HTERT RPE-1 (cell line): Measurements from ENCODE around the gene VAPA.
"Not testable (repeated sequence)": the region's sequence is repeated elsewhere in the genome, so short reads cannot be mapped to it uniquely, and the experiment has no call there.

ENCODE experiments used
- in situ Hi-C: fragments of 300-500 bp; cut with MboI; formaldehyde crosslinking; loops from 4 replicates; pipeline ENCODE4 v1.14.3; 2020; ENCODE audit warnings: low sequenced_read_pairs

Gene VAPA

DNA sequence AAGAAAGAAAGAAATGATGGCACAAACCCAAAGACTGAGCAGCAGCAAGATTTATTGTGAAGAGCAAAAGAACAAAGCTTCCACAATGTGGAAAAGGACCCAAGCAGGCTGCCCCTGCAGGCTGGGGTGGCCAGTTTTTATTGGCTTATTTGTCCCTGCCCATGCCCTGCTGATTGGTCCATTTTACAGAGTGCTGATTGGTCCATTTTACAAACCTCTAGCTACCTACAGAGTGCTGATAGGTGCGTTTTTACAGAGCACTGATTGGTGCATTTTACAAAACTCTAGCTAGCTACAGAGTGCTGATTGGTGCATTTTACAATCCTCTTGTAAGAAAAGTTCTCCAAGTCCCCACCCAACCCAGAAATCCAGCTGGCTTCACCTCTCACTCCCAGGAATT lies 1.5 kb upstream of the VAPA start:
- in situ Hi-C loops = not testable (repeated sequence)

DNA sequence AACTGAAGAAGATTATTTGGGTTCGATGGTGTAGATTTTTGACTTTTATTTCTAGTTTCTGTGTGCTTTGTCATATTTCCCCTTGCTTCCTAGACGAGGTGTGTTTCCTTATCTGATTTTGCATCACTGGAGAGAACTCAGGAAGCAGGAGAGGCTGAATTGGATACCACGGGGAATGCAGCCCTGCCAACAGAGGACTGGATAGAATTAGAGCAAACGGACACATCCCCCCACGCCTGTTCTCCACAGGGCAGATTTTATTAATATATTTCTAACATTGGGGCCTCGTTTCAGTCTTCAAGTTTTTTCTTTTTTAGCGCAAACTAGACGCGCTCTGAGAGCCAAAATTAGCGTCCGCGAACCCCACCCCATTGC lies 678 bp upstream of the VAPA start:
- in situ Hi-C loops = no loop called here

DNA sequence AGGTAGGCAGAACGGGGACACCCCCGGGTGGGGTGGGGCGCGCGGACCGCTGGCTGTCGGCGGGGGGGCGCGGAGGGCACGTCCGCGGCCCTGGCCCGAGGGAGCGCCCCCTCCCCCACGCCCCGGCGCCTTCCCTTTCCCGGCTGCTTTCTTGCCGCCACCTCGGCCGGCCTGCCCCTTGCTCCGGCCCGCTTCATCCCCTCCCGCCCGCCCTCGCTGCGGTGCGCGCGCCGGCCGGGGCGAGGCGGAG lies 443 bp downstream of the VAPA start:
- in situ Hi-C loops = no loop called here

DNA sequence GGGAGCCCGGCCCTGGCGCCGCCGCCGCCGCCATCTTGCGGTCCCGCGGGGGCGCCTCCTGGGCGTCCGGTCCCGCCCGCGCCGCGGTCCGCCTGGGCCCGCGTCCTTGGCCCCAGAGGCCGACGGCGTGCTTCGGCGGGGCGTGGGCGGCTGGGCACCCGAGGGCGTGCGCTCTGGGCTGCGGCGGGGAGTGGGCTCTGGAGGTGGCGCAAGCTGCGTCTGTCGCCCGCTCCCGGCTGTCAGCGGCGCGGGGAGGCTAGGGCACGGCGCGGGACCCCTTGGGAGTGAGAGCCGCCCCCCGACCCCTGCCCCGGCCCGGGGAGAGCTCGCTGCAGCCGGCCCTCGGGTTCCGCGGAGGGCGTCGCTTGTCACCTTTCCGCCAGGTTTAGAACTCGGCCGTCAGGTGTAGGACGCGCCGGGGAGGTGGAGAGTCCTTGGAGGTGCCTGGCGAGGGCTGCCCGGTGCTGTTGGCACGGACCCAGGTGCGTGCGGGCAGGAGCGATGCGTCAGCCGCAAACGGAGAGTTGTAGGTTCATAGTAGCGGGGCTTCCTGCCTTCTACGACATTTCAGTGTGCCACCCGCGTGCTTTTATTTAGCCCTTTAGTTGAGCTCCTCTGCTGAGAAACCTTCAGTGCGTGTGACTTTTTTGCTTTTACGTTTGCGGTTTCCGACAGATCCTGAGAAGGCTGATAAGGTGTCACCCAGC lies 921 bp downstream of the VAPA start:
- in situ Hi-C loops = no loop called here

DNA sequence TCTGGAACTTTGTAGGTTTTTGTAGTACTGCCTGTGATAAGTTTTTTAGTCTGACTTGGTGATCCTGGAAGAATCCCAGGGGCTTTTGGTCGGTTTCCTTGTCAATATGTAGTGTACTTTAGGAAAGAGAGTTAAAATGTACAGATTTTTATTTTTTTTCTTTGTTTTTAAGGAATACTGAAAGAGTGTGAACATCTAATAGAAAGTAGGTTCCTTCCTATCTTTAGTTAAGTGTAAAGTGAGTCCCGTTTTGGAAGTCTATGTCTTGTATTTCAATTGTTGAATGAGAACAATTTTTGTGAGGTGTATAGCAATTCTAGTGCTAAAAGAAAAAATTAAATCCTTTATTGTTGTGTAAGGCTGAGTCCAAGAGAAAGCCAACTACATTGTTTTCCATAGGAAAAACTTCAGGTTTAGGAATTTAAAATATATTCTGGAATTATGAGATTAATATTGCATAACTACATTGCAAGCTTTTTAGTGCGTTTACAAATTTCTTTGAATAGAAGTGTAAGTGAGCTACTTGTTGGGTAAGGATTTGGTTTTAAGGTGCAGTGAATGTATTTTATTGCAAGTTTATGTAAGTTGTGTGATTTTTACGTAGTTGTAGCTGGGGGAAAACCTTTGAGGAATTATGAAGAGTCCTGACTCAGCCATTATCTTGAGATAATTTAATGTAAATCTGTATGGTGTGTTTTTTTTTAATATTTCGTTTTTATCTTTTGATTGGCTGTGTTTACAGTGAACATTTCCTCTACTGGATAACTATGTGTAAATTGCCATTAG lies 1.7 kb downstream of the VAPA start:
- in situ Hi-C loops = no loop called here

DNA sequence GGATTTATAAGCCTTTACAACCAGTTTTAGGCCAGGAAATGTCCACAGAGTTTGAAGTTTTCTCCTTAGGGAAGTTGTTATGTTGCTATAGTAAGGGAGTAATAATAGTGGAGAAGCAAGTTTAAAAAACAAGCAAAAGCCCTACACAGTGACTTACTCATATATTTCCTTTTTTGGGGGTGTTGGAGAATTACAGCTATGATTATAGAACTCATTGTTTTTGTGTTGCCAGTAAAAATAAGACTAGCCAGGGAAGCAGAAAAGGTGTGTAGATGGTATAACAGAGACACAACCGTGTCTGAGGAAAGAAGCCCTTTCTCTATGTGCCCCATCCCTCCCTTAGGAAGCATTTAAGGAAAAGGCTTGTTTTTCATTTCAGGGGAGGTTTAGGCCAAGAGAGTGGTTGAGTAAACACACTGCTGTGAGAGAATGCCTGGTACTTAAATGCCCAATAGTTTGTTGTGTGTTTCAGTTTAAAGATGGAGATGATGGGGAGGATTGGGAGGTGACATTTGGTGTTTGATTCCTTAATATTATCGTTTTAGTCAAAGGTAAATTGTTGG lies 2.3 kb downstream of the VAPA start:
- in situ Hi-C loops = no loop called here

DNA sequence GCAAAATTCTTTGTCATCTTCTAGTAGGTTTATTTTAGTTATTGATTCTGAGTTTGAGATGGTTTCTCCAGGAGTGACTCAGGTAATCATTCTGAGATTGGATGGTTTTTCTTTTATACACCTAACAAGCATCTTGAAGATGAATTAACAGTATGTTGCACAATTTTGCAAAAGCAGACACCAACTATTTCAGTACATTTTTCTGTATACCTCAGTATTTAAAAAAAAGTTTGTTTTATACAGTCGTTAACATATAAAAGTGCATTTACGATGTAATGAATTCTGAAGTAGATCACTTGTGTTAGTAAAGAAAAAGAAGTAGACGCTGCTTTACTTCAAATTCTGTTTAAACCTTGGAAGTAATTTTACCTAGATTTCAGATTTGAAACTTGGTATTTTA lies 3.0 kb downstream of the VAPA start:
- in situ Hi-C loops = no loop called here

DNA sequence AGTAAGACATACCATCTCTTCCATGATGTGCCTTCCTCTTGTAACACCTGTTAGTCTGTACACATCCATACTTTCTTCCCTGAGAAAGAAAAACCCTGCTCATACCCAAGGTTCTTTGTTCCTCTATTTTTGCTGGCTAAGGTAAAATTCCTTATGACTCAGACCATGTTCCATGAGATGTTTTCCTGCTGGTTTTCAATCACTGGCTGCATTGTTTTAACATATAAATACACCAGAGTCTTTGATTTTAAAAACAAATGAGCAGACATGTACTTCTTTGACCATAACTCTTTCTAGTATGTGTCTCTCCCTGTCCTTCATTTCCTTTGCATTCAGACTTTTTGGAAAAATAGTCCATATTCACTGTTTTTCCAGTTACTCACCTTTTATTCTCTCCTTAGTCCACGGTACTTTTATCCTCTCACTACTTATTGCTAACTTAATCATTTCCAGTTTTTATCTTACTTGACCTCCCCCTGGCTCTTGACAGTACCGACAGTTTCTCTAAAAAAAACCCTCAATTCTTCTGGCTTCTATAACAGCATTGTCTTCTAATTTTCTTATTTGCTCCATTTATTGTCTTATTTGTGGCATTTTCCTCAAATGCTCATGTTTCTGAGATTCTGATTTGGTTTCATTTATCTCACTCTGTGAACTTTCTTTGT lies 4.3 kb downstream of the VAPA start:
- in situ Hi-C loops = no loop called here

DNA sequence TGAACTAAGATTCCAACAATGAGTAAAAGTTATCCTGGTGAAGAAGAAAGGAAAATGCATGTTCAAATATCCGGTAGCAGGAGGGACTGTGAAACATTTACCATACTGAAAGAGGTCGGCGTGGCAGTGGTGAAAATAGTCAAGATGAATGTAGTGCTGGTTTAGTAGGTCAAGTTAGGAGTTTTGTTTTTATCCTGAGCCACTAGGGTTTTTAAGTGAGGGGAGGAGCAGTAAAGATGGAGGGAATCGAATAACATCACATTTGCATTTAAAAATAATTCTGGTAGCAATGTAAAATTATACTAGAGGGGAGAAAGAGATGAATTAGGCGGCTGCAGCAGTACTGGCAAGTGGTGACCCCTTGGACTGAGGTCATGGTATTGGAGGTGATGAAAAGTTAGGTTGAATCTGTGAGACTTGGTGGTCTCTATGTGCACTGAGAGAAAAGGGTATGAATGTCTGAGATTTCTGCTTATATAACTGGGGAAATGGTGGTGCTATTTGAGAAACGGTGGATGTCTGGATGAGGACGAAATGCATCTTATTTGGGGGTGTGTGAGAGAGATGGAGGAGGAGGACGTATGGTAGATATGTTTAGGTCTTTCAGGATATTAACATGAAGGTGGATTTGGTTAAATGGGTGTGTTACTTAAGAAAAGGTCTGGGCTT lies 5.9 kb downstream of the VAPA start:
- in situ Hi-C loops = no loop called here

DNA sequence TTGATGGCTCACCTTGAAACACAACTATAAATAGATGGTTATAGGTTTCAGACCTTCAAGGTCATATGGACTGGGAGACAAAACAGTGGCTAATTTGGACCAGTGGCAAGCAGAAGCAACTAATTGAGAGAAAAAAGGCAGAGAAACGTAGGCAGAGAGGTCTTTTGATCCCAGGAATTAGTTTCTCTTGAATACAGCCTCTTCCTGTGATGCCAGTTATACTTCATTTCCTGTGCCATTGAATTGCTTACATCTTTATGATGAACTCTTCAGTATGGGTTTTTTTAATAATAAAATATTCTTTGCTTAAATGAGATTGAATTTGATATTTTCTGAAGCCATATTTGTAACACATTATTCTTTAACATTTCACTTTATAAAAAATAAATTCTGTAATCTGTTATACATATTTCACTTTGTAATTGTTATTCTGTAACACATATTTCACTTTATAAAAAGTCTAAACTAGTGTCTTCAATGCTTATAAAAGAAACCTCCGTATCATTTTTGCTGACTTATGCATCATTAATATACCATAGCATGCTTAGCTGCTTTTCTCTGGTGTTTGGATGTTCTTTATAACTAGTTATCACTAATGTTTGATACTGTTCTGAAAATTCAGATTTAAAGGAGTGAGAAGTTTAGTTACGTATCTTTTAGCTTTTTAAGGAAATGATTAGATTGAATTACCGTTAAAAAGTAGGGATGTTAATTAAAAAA lies 8.9 kb downstream of the VAPA start:
- in situ Hi-C loops = no loop called here

DNA sequence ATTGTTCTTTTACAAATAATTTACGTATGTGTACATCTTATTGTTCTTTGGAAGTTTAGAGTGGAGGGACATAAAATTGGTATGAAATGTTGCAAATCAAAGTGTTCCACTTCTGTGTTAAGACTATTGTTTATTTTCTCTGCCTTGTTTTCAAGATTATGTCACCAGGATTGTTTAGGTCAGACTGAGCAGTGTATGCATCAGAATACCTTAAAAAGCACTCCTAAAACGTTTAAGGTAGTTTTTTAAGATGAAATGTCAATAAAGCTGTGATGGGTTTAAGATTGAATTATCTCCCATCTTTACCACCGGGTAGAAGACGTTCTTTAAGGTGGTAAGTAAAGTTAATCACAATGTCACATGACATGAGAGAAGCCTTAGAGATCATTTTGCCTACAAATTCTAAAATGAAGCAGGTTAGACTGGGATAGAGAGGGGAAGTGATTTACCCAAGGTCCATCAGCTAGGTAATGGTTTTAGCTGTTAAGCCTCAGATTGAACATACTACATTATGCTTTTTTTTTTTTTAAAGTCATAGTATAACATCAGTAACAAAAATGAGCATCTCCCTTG lies 10.6 kb downstream of the VAPA start:
- in situ Hi-C loops = no loop called here

DNA sequence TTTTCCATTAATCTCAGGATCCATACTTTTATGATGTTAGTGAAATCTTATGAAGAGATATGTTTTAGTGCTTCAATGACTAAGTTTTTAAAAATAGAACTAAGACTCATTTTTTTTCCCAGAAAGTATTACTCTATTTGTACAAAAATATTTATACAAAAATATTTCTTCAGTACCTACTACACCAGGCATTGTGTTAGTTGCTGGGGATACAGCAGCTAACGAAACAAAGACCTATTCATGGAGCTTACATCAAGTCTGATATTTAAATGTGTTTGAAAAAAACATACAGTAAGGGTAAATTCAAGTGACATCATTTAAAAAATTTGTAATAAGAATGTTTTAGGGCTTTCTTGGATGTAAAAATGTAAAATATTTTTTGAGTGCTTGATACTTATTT lies 11.6 kb downstream of the VAPA start:
- in situ Hi-C loops = no loop called here

DNA sequence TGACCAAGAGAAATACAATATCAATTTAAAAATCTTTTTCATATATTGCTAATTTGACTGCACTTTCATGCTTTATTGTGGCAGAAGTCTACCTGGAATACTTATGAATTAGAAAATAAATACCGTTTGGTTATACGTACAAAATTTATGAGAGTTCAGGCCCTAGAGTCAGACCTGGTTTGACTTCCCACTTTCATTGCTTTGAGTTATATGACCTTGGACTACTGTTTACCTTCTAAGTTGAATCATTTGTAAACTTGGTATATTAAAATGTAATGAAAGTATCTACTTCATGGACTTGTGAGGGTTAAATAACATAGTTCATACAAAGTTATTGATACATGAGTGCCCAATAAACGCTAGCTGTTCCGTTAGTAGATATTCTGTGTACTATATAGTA lies 12.0 kb downstream of the VAPA start:
- in situ Hi-C loops = no loop called here

DNA sequence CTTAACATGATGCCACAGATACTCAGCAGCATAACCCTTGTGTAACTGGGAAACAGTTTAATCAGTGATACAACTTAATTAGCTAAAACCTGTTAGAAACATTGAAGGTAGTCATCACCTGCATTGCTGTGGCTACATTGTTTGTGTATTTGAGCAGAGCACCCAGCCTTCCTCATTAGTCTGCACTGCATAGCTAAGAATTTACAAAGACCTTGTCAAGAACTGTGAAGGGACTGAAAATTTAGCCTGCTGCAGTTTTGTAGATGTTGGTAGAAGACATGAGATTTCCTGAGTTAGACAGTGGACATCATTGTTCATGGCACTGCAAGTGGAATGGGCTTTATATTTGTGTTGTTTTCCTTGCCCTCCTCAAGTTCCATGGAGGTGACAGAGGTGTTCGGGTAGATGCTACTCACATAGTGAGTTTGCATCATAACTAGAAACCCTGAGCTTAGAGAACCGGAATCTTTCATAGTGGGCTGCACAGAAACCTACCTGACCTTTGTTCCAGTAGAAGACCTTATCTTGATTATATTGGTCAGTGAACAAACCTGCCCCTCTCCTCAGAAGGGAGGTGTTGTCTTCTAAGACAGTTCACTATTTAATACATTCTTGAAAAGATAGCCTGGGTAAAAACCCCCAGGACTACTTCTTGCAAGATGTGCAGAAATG lies 12.5 kb downstream of the VAPA start:
- in situ Hi-C loops = no loop called here

DNA sequence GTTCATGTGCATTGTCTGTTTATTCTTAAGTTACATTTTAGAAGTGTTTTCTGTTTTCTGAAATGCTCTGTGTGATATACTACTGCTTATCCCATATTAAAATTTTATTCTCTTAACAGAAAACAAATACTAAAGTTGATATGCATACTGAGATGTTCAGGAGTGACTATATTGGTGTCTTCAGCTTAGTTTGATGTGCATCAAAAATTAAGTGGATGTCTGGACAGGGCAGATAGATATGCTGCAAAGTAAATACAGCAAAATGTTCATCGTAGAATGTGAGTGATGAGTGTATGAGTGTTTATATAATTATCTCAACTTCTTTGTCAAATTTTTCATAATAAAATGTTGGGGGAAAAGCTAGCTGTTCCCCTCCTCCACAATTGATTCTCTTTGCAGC lies 13.2 kb downstream of the VAPA start:
- in situ Hi-C loops = no loop called here

DNA sequence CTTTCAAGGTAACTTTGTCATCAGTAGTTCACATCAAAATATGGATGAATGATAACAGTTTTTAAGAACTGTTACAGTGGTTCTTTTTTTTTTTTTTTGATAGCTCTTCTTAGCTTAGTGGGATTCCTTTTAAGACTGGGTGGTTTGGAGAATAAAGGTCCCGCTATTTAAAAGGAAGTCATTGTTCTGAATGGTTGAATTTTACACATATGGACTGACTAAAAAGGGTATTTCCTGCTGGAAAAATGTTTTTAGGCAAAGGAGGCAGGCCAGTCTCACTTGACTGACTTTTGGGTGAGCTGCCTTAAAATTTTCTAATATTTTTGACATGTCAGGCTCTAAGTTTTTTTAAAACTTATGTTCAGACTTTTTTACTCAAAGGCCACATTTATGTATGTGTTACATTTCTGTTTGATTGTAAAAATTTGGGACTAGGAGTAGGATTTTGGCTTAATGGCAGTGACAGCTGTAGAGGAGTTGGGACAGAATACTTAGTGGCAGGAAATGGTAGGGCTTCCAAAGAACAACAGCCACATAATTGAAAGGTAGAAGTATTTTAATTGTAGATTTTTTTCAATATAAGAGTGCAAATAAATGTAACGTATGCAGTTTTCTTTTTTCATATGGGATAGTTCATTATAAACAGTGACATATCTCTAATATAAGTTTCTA lies 13.7 kb downstream of the VAPA start:
- in situ Hi-C loops = no loop called here

DNA sequence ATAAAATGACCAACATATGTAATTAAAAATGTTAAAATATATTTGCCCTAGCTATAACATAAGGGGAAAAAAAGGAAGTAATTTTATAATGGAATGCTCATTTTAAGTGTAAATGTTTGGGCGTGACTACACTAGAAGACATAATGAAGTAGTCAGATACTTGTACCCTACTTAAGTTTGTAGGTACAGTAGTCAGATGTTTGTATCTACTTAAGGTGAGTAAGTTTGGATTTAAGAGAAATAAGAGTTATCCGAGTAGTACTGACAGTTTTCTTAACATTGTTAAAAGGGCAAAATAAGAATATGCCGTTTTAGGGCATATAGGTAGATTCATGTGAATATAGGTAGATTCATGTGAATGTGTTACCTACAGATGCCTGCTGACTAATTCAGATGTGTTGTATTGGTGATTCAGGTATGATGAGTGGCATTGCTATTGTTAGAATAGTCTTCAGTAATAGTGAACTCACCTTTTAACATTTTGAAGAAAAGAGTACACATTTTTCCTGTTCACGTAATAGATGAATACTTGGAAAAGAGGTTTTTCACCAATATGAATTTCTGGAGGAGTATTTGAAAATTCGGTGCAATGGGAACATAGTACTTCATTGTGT lies 14.9 kb downstream of the VAPA start:
- in situ Hi-C loops = no loop called here

DNA sequence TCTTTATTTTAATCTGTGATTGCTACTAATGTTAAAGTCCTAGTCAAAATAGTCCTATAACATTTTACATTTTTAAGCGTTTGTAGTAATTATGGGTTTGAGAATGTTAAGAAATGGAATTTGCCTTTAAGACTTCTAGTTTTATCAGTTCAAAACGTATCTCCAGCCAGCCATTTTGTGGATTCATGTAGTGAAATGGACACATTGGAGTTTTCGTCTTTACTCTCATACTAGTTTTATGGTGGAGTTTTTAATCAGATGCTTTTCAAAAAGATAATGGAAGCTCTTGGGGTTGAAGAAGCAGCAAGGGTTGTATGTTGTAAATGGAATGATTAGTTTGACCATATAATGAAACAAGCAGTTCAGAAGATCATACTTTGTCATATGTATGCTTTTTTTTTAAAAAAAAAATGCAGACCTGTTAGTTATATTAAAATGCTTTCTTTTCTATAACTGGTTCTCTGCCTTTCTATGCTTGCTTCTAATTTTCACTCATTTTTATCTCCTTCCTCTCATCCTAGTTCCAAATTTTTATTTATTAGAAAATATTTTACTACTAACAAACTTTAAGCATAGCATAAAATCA lies 16.6 kb downstream of the VAPA start:
- in situ Hi-C loops = no loop called here

DNA sequence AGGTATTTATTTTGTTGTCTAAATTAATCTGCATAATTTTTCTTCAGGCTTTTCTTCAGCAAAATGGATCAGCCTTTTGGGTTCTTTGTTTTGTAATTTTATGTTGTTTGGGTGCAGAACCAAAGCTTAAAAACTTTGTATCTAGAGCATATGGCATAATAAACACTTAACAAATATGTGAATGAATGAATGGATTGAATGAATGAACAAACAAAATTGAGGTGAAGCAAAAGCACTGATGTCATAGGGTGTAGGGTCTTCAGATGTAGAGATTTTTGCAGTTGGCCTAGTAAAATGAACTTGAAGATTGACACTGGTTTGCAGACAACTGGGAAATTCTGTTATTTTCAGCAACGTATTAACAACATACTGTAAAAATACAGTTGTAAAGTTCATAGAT lies 17.3 kb downstream of the VAPA start:
- in situ Hi-C loops = no loop called here
